GM13977 (cell line): ENCODE data around the gene KCNMA1.

Experiments
- DNase-seq: peaks from one replicate; pipeline ENCODE4 v3.0.0; 2012; ENCODE audit warnings: low spot score
- in situ Hi-C: fragments of 300-500 bp; cut with MboI; formaldehyde crosslinking; loops from one replicate; pipeline ENCODE4 v1.12.0; 2022; ENCODE audit warnings: low sequenced_read_pairs, low pct_unique_long_range_greater_than_20kb, mixed read lengths, inconsistent platforms; ENCODE audit not compliant: unreplicated experiment
- TF ChIP-seq, protein P1 (sequence below): IDR thresholded peaks from 2 replicates; pipeline ENCODE4 v1.5.1; 2012; ENCODE audit warnings: mild to moderate bottlenecking, control low read depth; ENCODE audit not compliant: insufficient read depth; ENCODE audit errors: extremely low read depth, missing control alignments

The KCNMA1 gene

DNA sequence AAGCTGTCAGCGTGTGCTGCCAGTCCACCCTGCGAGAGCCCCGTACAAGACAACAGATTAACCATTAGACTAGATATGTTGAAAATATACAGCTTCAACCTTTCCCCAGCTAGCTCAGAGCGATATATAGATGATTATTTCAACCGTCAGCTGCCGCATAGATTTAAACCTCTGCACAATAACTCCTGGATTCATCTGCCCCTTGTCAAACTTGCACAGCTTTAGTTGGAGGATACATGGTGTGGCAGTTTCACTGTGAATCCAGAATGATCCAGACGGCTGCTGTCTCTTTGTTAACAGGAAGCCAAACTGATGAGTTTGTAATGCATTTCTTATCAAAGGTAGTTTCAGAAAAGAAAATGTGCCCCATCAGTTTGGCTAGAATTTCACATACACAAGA, 659.7 kb downstream of the KCNMA1 start:
- TF ChIP-seq, protein P1, sequence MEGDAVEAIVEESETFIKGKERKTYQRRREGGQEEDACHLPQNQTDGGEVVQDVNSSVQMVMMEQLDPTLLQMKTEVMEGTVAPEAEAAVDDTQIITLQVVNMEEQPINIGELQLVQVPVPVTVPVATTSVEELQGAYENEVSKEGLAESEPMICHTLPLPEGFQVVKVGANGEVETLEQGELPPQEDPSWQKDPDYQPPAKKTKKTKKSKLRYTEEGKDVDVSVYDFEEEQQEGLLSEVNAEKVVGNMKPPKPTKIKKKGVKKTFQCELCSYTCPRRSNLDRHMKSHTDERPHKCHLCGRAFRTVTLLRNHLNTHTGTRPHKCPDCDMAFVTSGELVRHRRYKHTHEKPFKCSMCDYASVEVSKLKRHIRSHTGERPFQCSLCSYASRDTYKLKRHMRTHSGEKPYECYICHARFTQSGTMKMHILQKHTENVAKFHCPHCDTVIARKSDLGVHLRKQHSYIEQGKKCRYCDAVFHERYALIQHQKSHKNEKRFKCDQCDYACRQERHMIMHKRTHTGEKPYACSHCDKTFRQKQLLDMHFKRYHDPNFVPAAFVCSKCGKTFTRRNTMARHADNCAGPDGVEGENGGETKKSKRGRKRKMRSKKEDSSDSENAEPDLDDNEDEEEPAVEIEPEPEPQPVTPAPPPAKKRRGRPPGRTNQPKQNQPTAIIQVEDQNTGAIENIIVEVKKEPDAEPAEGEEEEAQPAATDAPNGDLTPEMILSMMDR: no peak
- in situ Hi-C loops: no loop called here
- DNase-seq: no peak

DNA sequence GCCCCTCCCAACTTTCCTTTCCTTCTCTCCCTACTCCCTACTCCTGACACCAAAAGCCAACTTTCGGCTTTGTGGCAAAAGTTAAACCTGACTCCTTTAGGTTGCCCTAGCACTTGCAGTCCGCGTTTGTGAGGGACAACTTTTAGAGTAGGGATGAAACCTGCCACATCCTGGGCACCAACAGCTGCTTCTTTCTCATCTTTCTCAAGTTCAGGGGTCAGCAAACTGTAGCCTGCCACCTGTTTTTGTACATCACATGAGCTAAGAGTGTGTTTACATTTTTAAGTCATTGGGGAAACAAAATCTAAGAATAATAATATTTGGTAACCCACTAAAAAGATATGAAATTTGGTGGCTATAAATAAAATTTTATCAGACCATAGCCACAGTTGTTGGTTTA, 660.6 kb downstream of the KCNMA1 start:
- TF ChIP-seq, protein P1: no peak
- in situ Hi-C loops: no loop called here

DNA sequence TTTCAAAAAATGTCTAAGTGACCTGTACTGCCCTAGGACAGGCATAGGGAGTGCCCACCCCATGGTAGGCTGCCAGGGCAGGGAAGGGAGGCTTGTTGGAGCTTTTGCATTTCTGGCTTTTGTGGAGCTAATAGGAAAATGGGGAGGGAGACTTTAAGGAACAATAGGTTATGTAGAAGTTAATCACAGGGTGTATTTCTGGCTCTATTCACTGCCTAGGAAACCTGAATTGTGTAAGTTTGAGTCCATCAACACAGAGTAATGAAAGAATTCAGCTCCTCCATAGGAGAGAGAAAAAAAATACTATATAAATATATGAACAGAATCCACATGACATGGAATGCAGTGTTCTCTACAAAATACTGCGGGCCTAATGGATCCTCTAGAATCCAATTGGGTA, 661.5 kb downstream of the KCNMA1 start:
- in situ Hi-C loops: no loop called here
- no peak for DNase-seq
- TF ChIP-seq, protein P1: no peak

More for the DNA sequence above, 660.6 kb downstream of the KCNMA1 start:
- DNase-seq: no peak

DNA sequence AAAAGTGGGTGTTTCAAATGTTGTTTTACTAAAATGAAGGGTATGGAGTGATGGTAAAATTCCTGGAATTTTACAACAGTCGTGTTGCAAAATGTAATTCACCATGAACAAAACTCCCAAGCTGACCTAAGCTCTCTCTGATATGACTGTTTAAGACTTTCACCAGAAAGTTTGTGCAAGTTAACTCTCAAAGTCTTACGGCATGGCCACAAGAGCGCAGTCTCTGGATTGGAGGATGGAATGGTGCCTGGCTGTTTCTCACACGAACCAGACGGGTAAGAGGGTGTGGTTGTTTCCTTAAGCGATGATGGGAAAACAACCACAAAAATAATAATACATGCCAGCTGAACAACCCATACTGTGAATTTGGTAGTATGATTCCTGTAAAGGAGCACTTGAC, 662.5 kb downstream of the KCNMA1 start:
- no peak for DNase-seq
- in situ Hi-C loops: no loop called here
- TF ChIP-seq, protein P1: no peak

DNA sequence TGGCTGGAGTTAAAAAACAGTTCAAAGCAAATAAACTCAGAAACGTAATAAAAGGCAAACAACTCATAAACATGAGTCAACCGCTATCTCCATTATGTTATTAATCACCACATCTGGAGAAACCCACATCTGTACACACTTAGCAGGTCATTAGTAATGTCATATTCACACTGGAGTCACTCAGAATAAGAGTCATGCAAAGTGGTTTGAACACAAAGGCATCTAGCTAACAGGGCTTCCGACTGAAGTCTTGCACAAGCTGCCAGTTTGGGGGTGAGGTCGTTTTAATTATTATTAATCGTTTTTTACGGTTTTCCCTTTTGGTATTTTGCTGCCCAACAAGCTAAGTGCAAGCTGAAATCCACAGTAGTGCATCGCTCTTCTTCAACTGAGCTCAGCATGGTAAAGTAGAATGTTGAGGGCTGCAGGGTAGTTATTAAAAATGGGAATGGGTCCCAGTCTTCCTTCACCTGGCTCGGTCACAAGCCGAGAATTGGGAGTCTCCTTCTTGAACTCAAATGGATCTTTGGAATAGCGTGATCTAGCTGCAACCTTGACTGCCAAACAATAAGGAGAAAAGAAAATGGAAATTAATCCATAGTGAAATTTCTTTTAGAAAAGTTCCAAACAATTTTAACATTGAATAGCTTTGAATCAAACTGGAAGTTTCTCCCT, 663.5 kb downstream of the KCNMA1 start:
- in situ Hi-C loops: no loop called here

DNA sequence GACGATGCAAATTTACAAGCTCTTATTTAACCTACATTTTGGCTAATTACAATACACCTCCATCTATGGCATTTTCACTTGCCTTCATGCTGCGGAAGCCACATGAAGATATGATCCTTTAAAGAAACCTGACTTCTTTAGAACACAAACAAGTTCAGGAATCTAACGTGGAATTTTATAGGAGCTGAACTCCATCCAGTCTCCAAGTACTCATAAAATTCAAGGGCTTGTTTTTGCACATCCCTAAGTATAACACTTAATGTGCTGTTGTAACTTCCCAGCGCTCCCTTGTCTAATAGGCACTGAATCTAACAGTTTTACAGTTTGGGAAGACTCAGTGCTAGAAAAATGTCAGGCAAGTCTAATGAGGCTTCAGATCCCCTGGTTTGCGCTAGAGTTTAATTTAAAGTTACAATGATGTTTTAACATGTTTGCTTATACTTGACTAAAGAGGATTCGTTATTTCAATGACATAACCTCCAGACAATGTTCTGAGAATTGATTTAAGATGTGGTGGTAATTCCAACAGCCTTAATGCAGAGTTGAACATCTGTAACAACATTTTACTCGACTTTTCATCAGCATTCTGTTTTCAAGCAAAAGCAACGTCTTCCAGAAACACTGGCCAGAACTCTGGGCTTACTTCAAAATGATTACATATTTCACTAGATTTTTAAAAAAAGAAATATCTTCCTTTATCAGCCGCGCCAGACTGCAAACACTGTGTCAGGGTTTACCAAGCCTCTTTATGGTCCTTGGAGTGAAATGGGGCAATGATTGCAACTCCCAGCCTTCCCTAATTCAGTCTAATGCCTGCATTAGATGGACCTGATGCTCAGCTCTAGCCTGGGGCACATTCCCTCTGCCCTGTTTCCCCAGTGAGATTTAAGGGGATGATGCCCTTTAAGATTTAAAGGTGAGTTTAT, 664.3 kb downstream of the KCNMA1 start:
- TF ChIP-seq, protein P1: no peak
- in situ Hi-C loops: no loop called here
- no peak for DNase-seq

More for the DNA sequence above, 663.5 kb downstream of the KCNMA1 start:
- TF ChIP-seq, protein P1: no peak
- no peak for DNase-seq
